Fibroblast of villous mesenchyme (primary cell): Measurements from ENCODE around the gene KRTAP21-2. TPM values are rescaled to one million over a fixed set of nuclear protein-coding genes. Genes with fewer than 3 reads are reported as not detected.

ENCODE experiments used
- DNase-seq: peaks from one replicate; pipeline ENCODE4 v3.0.0-alpha.2; 2010; ENCODE audit warnings: low read depth
- H3K4me3 ChIP-seq: 2 replicates; pipeline ENCODE4 v1.5.1; 2011; ENCODE audit warnings: low read depth, mild to moderate bottlenecking, low read length
- small RNA-seq: library from RNA; depleted of rRNA; stranded (forward); fragments of <200 nt; gene quantifications from one replicate; pipeline ENCODE3, GENCODE V24; 2012
- total RNA-seq: library from RNA; depleted of rRNA; stranded (reverse); fragments of >200 nt; gene quantifications from 2 replicates; pipeline ENCODE4 v1.2.3, GENCODE V29; 2012
- TF ChIP-seq, protein P1 (sequence below): IDR thresholded peaks from 2 replicates; pipeline ENCODE4 v1.5.1; 2012; ENCODE audit warnings: low read depth, mild to moderate bottlenecking, low read length; ENCODE audit not compliant: insufficient read depth

KRTAP21-2 gene
- total RNA-seq, 1 donor = not detected

GRCh38 chr21:30714456-30714855, 32.6 kb downstream of the KRTAP21-2 start:
- no peak overlapping the region for H3K4me3 ChIP-seq
- DNase-seq = no peak
- TF ChIP-seq, protein P1, sequence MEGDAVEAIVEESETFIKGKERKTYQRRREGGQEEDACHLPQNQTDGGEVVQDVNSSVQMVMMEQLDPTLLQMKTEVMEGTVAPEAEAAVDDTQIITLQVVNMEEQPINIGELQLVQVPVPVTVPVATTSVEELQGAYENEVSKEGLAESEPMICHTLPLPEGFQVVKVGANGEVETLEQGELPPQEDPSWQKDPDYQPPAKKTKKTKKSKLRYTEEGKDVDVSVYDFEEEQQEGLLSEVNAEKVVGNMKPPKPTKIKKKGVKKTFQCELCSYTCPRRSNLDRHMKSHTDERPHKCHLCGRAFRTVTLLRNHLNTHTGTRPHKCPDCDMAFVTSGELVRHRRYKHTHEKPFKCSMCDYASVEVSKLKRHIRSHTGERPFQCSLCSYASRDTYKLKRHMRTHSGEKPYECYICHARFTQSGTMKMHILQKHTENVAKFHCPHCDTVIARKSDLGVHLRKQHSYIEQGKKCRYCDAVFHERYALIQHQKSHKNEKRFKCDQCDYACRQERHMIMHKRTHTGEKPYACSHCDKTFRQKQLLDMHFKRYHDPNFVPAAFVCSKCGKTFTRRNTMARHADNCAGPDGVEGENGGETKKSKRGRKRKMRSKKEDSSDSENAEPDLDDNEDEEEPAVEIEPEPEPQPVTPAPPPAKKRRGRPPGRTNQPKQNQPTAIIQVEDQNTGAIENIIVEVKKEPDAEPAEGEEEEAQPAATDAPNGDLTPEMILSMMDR = no peak

DNA sequence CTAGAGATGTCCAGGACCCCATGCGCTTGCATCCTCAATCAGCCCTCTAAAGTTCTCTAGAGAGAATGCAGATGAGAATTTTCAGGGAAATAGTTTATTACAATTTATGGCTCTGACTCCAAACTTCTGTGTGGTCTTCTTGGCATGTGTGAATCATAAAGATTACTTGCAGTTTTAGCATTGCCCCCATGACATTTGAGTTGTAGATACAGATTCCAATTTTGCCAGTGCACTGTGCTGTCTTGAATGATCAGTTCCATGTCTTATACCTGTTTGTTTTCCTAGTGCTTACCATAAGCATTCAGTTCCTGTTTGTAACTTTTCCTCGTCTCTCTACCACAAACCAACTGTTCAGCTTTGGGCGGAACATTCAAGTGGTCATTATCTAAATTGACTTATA, 33.3 kb downstream of the KRTAP21-2 start:
- no peak overlapping the region for H3K4me3 ChIP-seq
- DNase-seq = no peak
- TF ChIP-seq, protein P1 = no peak

DNA sequence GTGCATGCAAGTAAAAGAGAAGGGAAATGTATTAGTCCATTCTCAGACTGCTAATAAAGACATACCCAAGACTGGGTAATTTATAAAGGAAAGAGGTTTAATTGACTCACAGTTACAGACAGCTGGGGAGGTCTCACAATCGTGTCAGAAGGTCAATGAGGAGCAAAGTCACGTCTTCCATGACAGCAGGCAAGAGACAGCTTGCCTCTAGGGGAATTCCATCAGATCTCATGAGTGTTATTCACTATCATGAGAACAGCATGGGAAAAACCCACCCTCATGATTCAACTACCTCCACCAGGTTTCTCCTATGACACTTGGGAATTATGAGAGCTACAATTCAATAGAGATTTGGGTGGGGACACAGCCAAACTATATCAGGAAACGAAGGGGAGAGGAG, 36.6 kb downstream of the KRTAP21-2 start:
- TF ChIP-seq, protein P1 = no peak
- DNase-seq = no peak
- no peak overlapping the region for H3K4me3 ChIP-seq

DNA sequence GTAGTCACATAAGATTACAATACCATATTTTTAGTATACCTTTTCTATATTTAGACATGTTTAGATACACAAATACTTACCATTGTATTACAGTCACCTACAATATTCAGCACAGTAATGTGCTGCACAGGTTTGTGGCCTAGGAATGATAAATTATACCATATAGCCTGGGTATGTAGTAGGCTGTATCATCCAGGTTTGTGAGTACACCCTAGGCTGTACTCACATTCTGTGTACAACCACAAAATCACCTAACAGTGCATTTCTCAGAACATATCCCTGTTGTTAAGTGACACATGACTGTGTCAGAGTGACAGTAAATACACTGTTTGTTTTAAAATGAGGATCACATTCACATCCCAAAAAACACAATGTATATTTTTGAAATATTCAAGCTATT, 39.6 kb downstream of the KRTAP21-2 start:
- TF ChIP-seq, protein P1 = no peak
- H3K4me3 ChIP-seq = no peak overlapping the region
- no peak for DNase-seq

Small RNA genes lying within 50 kb of the gene (small RNA-seq; reads per million reads assigned to genes)
- gene AP000244.1 (not detected), gene KRTAP21-3 (not detected)

Other genes starting within 250 kb of the KRTAP21-2 start
- not detected in 2 replicates for gene KRTAP19-5, start 245.1 kb downstream of the KRTAP21-2 start, total RNA-seq
- gene KRTAP19-6, start 205.4 kb downstream of the KRTAP21-2 start, total RNA-seq = not detected in 2 replicates
- not detected in 2 replicates for gene KRTAP19-7, start 185.9 kb downstream of the KRTAP21-2 start, total RNA-seq
- gene KRTAP22-2, start 156.9 kb downstream of the KRTAP21-2 start, total RNA-seq = not detected in 2 replicates
- gene KRTAP6-3, start 154.8 kb downstream of the KRTAP21-2 start, total RNA-seq = not detected in 2 replicates
- not detected in 2 replicates for gene KRTAP6-2, start 148.4 kb downstream of the KRTAP21-2 start, total RNA-seq
- not detected in 2 replicates for gene KRTAP22-1, start 146.2 kb downstream of the KRTAP21-2 start, total RNA-seq
- gene KRTAP6-1, start 133.3 kb downstream of the KRTAP21-2 start, total RNA-seq = not detected in 2 replicates
- gene KRTAP20-1, start 130.8 kb downstream of the KRTAP21-2 start, total RNA-seq = not detected in 2 replicates
- not detected in 2 replicates for gene KRTAP20-4, start 126.6 kb downstream of the KRTAP21-2 start, total RNA-seq
- not detected in 2 replicates for gene KRTAP20-2, start 112.1 kb downstream of the KRTAP21-2 start, total RNA-seq
- not detected in 2 replicates for gene KRTAP20-3, start 104.4 kb downstream of the KRTAP21-2 start, total RNA-seq
- gene KRTAP21-3, start 28.5 kb downstream of the KRTAP21-2 start, total RNA-seq = not detected in 2 replicates
- gene KRTAP21-1, start 8.2 kb upstream of the KRTAP21-2 start, total RNA-seq = not detected in 2 replicates
- gene KRTAP8-1, start 66.0 kb upstream of the KRTAP21-2 start, total RNA-seq = not detected in 2 replicates
- not detected in 2 replicates for gene KRTAP7-1, start 82.5 kb upstream of the KRTAP21-2 start, total RNA-seq
- not detected in 2 replicates for gene KRTAP11-1, start 134.3 kb upstream of the KRTAP21-2 start, total RNA-seq